Measurements from ENCODE around the gene FCRL6. TPM values are rescaled to one million over a fixed set of nuclear protein-coding genes. Genes with fewer than 3 reads are reported as not detected.

Gene FCRL6
- total and polyA plus RNA-seq, 2 experiments from 2014 or later = not detected

- no peak overlapping the region for H3K4me2 ChIP-seq (ENCODE audit: unreplicated experiment)
- no peak overlapping the region for H3K4me3 ChIP-seq
- 0 to 5% methylated on average over 2 of the region's 2 CpGs for WGBS, 2 experiments (ENCODE audit: low coverage in 1 of 2, low lambda C conversion rate in 2 of 2, missing lambda C conversion rate in 2 of 2)
- H3K9me3 ChIP-seq (ENCODE audit: low read depth) = no peaks in the 10 kb centered on the region
- peaks cover 22% of the 10 kb centered on the region for H3K27me3 ChIP-seq (replicated peaks; ENCODE audit: insufficient read depth)
- no peak overlapping the region for H3K9ac ChIP-seq
- no peak overlapping the region for H3K27ac ChIP-seq
- no peaks in the 10 kb centered on the region for H3K9me2 ChIP-seq (ENCODE audit: insufficient read depth)
- in situ Hi-C loops (cut with MboI) = loop anchor here (5.0 to 10.0 kb wide), 2 partner anchors 93 to 206 kb away; no protein-coding TSS in a partner anchor
- H2AFZ ChIP-seq = 0 out of 2 replicates have a peak overlapping the region, but pooled peaks have one; percentile 4
- no peaks in the 10 kb centered on the region for H4K20me1 ChIP-seq (ENCODE audit: insufficient read depth)
- TF ChIP-seq EZH2 (IDR thresholded peaks at IDR 0.05; ENCODE audit: insufficient read depth, poor library complexity, severe bottlenecking) (no peak), EZH2phosphoT487 (IDR thresholded peaks at IDR 0.05; ENCODE audit: insufficient read depth, low read depth) (no peak)
- DNase-seq = peak; percentile 93
- H3F3A ChIP-seq (ENCODE audit: insufficient read depth) = peaks cover 11% of the 10 kb centered on the region; the same call in 1 of the 2 replicates
- H3K36me3 ChIP-seq (ENCODE audit: low read depth) = no peaks in the 10 kb centered on the region
- H3K4me1 ChIP-seq (ENCODE audit: insufficient read depth) = no peaks in the 10 kb centered on the region; the same call in 1 of the 2 replicates
- no peaks in the 10 kb centered on the region for H3K79me2 ChIP-seq (ENCODE audit: insufficient read depth)
Observed at GRCh38 chr1:159798893-159799292, 3.3 kb upstream of the FCRL6 start.

DNA sequence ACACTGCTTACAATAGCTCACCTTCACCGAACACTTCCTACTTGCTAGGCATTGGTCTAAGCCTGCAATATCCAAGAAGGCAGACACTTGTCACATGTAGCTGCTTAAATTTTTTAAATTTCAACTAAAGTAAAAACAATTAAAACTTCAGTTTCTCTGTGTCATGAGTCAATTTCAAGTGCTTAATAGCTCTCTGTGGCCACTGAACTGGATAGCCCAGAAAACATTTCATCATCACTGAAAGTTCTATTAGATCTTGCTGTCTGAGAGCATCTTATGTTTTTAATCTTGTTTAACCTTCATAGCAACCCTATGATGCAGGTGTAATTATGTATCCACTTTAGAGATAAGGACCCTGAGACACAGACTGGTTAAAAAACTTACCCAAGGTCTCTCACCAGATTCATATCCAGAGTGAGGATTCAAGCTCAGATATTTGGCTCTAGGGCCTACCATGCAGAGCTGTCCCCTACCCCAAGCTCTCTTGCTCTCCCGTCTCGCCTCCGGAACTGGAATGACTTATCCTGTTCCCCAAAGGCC is 2.6 kb upstream of the FCRL6 start:
- no peaks in the 10 kb centered on the region for H3K79me2 ChIP-seq (ENCODE audit: insufficient read depth)
- no peaks in the 10 kb centered on the region for H3K9me2 ChIP-seq (ENCODE audit: insufficient read depth)
- H3K27me3 ChIP-seq (replicated peaks; ENCODE audit: insufficient read depth) = peaks cover 17% of the 10 kb centered on the region
- peak; percentile 31 for DNase-seq
- in situ Hi-C loops (cut with MboI) = loop anchor here (5.0 to 10.0 kb wide), 2 partner anchors 93 to 205 kb away; no protein-coding TSS in a partner anchor
- no peaks in the 10 kb centered on the region; the same call in 1 of the 2 replicates for H3K4me1 ChIP-seq (ENCODE audit: insufficient read depth)
- no peak overlapping the region for H3K9ac ChIP-seq
- H3F3A ChIP-seq (ENCODE audit: insufficient read depth) = peaks cover 11% of the 10 kb centered on the region; the same call in 1 of the 2 replicates
- no peak overlapping the region for H3K4me2 ChIP-seq (ENCODE audit: unreplicated experiment)
- H3K4me3 ChIP-seq = no peak overlapping the region
- 96 to 98% methylated on average over 4 of the region's 4 CpGs for WGBS, 2 experiments (ENCODE audit: low coverage in 1 of 2, low lambda C conversion rate in 2 of 2, missing lambda C conversion rate in 2 of 2)
- H3K36me3 ChIP-seq (ENCODE audit: low read depth) = no peaks in the 10 kb centered on the region
- no peak overlapping the region for H3K27ac ChIP-seq
- no peak for TF ChIP-seq EZH2 (IDR thresholded peaks at IDR 0.05; ENCODE audit: insufficient read depth, poor library complexity, severe bottlenecking)
- TF ChIP-seq EZH2phosphoT487 (IDR thresholded peaks at IDR 0.05; ENCODE audit: insufficient read depth, low read depth) = no peak
- H2AFZ ChIP-seq = 0 out of 2 replicates have a peak overlapping the region, but pooled peaks have one; percentile 4
- no peaks in the 10 kb centered on the region for H4K20me1 ChIP-seq (ENCODE audit: insufficient read depth)
- no peaks in the 10 kb centered on the region for H3K9me3 ChIP-seq (ENCODE audit: low read depth)

DNA sequence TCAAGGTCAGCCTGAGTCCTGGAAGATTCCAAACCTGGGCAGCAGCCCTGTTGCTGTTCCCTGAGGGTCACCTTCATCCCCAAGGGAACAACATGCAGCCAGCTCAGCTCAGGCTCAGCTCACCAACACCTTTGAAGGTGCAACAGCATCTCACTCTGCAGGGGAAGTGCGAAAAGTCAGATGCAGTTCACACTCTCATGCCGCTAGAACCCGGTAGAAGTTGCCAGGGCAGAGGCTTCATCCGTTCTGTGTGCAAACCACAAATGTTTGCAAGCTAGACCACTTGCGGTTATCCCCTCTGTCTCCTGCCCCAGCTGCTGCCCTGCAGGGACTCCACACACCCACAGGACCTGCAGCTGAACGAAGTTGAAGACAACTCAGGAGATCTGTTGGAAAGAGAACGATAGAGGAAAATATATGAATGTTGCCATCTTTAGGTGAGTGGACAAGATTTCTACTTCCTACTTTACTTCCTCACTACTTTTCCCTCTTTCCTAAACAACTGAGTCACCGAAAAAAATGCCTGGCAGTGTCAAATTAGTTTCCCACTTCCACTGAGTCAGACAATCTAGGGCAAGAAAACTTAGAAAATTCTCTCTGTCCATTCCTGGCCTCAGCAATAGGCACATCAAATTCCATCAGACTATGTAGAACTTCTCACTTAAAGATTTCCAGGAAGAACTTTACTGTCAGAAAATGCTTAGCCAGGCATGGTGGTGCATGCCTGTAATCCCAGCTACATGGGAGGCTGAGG is 1.8 kb upstream of the FCRL6 start:
- in situ Hi-C loops (cut with MboI) = no loop called here
- 67 to 68% methylated on average over 8 of the region's 8 CpGs for WGBS, 2 experiments (ENCODE audit: low coverage in 1 of 2, low lambda C conversion rate in 2 of 2, missing lambda C conversion rate in 2 of 2)

DNA sequence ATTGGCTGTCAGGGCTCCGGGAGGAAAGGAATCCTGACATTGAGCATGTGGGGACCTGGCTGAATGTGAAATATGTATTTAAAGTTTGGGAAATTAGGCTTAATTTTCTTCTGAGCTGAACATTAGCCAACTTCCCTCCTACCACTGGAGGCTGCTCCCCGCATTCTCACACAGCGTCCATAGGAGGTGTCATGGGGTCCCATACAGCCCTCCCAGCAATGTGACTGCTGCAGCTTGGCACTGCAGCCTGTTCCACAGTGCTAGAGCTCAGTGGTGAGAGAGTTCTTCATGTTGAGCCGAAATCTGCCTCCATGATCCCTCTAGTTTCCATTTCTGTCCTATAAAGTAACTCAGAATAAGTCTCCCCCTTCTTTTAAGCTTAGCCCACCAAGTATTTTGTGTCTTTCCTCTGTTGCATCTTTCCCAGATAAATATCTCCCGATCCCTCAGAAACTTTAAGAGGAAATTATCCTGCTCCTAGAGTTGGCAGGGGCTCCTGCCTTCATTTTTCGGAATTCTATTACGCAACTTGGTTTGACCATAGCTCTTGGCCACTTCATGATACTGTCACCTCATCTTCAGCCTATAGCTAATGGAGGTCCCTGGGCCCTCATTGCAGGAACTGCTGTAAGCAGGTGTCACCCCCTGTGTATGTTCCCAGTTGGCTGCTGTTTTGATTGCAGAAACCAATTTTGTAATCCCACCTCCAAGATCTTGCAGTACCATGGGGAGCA is 2.0 kb downstream of the FCRL6 start:
- 73 to 74% methylated on average over 7 of the region's 7 CpGs for WGBS, 2 experiments (ENCODE audit: low coverage in 1 of 2, low lambda C conversion rate in 2 of 2, missing lambda C conversion rate in 2 of 2)

More for the DNA sequence above, 1.8 kb upstream of the FCRL6 start:
- Histone ChIP-seq H4K20me1 (ENCODE audit: insufficient read depth) (no peaks in the 10 kb centered on the region), H3K9me3 (ENCODE audit: low read depth) (no peaks in the 10 kb centered on the region), H3K79me2 (ENCODE audit: insufficient read depth) (no peaks in the 10 kb centered on the region), H3K9ac (no peak overlapping the region), H3K27ac (no peak overlapping the region), H3K4me1 (ENCODE audit: insufficient read depth) (no peaks in the 10 kb centered on the region; the same call in 1 of the 2 replicates), H3K9me2 (ENCODE audit: insufficient read depth) (no peaks in the 10 kb centered on the region), H2AFZ (no peak overlapping the region), H3F3A (ENCODE audit: insufficient read depth) (peaks cover 11% of the 10 kb centered on the region; the same call in 1 of the 2 replicates), H3K4me3 (no peak overlapping the region), H3K36me3 (ENCODE audit: low read depth) (no peaks in the 10 kb centered on the region), H3K27me3 (replicated peaks; ENCODE audit: insufficient read depth) (peaks cover 9% of the 10 kb centered on the region; the same call in 1 of the 2 replicates), H3K4me2 (ENCODE audit: unreplicated experiment) (no peak overlapping the region)
- DNase-seq = peak; percentile 34
- TF ChIP-seq EZH2phosphoT487 (IDR thresholded peaks at IDR 0.05; ENCODE audit: insufficient read depth, low read depth) (no peak), EZH2 (IDR thresholded peaks at IDR 0.05; ENCODE audit: insufficient read depth, poor library complexity, severe bottlenecking) (no peak)

More for the DNA sequence above, 2.0 kb downstream of the FCRL6 start:
- no peak overlapping the region for H2AFZ ChIP-seq
- H3K27me3 ChIP-seq (replicated peaks; ENCODE audit: insufficient read depth) = no peaks in the 10 kb centered on the region
- in situ Hi-C loops (cut with MboI) = no loop called here
- H3K4me1 ChIP-seq (ENCODE audit: insufficient read depth) = no peaks in the 10 kb centered on the region; the same call in 1 of the 2 replicates
- no peaks in the 10 kb centered on the region for H3K79me2 ChIP-seq (ENCODE audit: insufficient read depth)
- H3K27ac ChIP-seq = no peak overlapping the region
- no peaks in the 10 kb centered on the region for H4K20me1 ChIP-seq (ENCODE audit: insufficient read depth)
- H3K4me3 ChIP-seq = no peak overlapping the region
- H3K4me2 ChIP-seq (ENCODE audit: unreplicated experiment) = no peak overlapping the region
- TF ChIP-seq EZH2 (IDR thresholded peaks at IDR 0.05; ENCODE audit: insufficient read depth, poor library complexity, severe bottlenecking) (no peak), EZH2phosphoT487 (IDR thresholded peaks at IDR 0.05; ENCODE audit: insufficient read depth, low read depth) (no peak)
- DNase-seq = no peak
- H3K9me2 ChIP-seq (ENCODE audit: insufficient read depth) = no peaks in the 10 kb centered on the region
- peaks cover 10% of the 10 kb centered on the region; the same call in 1 of the 2 replicates for H3F3A ChIP-seq (ENCODE audit: insufficient read depth)
- no peaks in the 10 kb centered on the region for H3K9me3 ChIP-seq (ENCODE audit: low read depth)
- no peaks in the 10 kb centered on the region for H3K36me3 ChIP-seq (ENCODE audit: low read depth)
- H3K9ac ChIP-seq = no peak overlapping the region
